ENCODE measurements around the gene RFX6.

DNA sequence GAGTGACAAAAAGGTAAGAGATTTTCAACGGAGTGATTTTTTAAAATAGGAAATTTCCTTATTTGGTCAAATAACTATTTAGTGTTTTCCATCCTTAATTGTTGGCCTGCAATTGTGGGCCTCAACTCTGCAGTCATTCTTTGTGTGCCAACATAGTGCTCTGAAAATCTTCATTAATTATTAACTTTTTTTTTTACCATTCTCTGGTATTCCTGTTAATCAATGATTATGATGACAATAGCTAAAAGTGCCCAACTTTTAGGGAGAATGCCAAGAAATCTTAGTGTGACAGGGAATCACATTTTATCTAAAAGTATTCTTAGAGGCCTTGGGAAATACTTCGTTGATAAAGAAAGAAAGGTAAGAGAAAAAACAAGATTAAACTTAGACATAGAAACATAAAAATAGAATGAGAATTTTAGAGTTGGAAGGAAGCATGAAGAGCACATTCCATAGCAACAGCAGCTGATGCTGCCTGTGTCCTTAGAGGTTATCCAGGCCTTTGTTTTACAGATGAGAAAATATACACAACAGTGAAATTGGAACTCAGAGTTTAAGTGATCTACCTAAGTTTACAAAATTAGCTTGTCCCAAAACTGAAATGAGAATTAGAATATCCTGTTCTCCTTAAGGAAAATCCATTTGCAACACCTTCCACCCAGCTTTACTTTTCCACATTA lies 49.3 kb upstream of the RFX6 start:
- TF ChIP-seq EZH2 (IDR thresholded peaks at IDR 0.05; ENCODE audit: insufficient read depth, low read length), result no peak
- no peak for TF ChIP-seq CTCF (IDR thresholded peaks at IDR 0.05; ENCODE audit: insufficient read depth, low read depth, low read length)
